GM18873 (cell line): Measurements from ENCODE around the gene RAG2.
"Not testable (repeated sequence)": the region's sequence is repeated elsewhere in the genome, so short reads cannot be mapped to it uniquely, and the experiment has no call there.

Experiments
- ATAC-seq: cut with Tn5 transposase; IDR thresholded peaks from one replicate; pipeline ENCODE4 v1.9.1; 2021; ENCODE audit warnings: mild to moderate bottlenecking, moderate library complexity, moderate number of reproducible peaks; ENCODE audit not compliant: unreplicated experiment, low FRiP score

Gene RAG2

GRCh38 chr11:36558571-36559413, 39.2 kb downstream of the RAG2 start:
- ATAC-seq = peak; percentile 79

DNA sequence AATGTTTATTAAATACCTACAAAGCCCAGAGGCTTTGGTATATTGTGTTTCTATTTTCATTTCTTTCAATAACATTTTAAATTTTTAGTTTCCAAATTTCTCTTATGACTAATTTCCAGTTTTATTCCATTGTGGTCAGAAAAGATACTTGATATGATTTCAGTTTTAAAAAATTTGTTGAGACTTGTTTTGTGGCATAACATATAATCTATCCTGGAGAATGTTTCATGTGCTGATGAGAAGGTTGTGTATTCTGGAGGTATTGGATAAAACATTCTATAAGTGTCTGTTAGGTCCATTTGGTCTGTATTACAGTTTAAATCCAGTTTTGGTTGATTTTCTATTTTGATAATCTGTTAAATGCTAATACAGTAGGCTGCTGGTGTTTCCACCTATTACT, 40.0 kb downstream of the RAG2 start:
- ATAC-seq = no peak

DNA sequence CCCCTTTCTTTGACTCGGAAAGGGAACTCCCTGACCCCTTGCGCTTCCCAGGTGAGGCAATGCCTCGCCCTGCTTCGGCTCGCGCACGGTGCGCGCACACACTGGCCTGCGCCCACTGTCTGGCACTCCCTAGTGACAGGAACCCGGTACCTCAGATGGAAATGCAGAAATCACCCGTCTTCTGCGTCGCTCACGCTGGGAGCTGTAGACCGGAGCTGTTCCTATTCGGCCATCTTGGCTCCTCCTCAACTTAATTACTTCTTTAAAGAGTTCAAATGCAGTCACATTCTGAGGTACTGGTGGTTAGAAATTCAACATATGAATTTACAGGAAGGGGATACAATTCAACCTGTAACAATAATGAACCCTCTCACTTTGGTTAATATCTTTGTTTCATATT, 40.6 kb downstream of the RAG2 start:
- not testable (repeated sequence) for ATAC-seq

GRCh38 chr11:36550385-36551115, 47.5 kb downstream of the RAG2 start:
- ATAC-seq = no peak
